Non-pigmented ciliary epithelial cell (primary cell): ENCODE data around the gene TGFBR2.

Experiments
- DNase-seq: peaks from one replicate; pipeline ENCODE4 v3.0.0-alpha.2; 2010; ENCODE audit warnings: low read depth

Gene TGFBR2

DNA sequence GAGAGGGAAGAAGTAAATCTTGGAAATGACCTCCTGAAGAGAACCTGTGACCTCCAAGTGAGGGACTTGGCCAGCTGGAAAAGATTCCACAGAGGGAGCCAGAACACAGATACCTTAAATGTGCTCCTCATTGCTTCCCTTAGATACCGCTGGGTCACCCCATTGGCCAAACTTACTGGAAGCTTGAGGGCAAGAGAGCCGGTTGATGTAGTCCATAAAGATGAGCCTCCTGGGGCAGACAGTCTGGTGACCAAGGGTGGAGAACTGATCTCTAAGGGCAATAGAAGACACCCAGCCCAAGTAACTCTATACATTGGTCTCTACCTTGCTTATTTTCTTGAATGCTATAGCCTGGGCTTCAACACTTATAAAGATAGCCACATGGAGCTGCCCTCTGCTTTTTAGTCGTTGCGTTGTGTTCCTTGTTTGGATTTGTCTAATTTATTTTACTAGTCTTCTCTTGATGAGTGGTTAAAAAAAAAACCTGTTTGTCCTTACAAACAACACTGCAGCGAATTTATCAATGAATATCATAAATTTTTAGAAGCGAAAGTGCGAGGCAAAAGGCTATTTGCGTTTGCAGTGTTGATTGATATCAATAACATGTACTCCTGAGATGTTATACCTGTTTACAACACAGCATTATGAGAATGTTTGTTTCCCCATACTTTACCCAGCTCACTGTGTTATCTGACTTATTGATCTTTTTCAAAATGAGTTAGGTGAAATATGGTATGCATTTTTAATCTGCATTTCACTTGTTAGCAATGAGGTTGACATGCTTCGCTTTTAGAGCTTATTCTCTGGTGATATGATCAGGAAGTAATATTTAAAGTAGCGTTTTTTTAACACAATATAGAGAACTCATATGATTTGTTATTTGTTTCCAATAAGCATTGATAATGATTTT lies 31.2 kb downstream of the TGFBR2 start:
- DNase-seq: no peak

GRCh38 chr3:30638685-30639412 lies 32.4 kb downstream of the TGFBR2 start:
- DNase-seq: no peak

DNA sequence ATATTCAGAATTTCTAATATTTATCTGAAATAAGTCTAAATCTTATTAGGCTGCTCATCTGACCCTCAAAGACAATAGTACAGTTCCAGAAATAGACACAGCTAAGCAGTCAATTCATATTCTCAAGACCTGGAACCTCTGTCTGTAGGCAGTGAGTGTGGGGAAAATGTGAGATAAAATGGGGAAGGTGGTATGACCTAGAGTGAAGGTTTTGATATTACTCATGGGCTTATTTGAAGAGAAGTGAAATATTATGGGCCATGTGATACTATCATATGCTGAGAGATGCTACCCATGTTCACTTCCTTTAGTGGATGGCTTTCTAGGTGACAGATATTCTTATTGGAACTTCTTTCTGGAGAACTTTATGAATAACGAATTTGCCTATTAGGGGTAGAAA lies 33.5 kb downstream of the TGFBR2 start:
- no peak for DNase-seq

DNA sequence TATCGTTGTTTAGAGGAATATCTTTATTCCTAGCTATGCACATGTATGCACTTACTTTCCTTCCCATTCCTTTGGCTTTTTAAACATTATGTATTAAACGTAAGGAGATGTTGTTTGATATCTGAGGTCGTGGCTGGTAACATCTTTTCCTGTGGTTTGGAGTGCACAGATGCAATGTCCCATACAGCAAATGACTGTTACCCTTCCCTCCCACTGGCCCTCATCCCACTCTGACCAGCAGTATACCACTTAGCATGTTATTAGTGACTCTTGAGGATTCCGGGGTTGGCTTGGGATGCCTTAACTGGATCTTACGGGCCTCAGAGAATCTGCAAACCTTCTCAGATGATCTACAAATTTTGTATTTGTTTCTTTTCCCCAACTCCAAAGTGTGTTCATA lies 34.5 kb downstream of the TGFBR2 start:
- no peak for DNase-seq

DNA sequence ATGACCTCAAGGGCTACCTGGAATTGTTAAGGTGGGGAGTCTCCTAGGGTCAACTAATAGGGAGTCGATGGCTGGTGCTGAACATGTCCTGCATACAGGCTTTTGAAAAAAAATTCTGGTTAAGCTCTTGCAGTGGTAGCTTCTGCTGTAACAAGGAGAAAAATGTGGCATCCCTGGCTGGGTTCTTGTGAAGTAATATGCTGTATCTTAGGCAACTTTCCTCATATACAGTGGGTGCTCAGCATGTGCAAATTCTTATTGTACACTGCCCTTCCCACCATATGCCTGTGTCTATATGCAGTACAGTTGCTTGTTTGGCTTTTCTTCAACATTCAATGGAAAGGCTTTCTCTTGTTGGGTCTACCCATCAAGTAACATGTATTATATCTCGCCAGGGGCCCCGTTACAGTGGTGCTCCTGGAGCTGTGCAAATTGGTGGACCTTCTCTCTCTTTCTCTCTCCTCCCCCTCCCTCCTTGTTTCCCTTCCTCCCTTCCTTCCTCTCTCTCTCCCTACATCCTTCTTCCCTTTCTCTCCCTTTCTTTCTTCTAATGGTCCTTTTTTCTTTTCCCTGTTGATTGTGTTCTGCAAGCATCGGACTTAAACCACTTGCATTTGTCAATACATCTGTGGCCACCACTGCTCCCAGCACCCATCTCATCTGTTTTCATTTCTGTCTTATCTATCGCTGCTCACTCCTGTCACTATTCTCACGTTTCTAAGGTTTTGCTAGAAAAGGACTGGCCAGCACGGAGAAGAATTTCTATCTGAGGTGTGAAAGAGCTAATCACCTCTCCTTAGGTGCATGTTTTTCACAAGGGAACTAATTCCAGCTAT lies 35.2 kb downstream of the TGFBR2 start:
- no peak for DNase-seq

DNA sequence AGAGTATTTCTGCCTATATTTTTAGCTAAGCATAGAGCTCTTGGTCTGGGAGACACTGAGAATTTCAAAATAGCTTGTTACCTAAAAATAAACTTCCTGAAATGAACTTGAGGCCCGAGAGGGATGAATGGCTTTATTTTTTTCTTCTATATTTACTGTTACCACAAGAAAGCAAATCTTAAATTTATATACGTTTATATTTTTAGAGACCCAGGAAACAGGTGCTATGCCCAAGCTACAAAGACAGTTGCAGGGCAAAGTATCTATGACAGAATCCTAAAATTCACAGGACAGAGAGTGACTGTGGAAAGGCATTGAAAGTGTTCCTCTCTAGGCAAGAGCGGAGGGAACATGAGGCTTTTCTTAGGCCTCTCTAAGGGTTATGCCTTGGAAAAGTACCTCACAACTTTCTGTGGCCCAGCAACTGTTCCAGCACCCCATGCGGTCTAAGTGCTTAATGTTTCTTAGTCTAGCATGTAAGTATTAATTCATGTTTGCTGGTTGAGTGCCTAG lies 36.5 kb downstream of the TGFBR2 start:
- no peak for DNase-seq

DNA sequence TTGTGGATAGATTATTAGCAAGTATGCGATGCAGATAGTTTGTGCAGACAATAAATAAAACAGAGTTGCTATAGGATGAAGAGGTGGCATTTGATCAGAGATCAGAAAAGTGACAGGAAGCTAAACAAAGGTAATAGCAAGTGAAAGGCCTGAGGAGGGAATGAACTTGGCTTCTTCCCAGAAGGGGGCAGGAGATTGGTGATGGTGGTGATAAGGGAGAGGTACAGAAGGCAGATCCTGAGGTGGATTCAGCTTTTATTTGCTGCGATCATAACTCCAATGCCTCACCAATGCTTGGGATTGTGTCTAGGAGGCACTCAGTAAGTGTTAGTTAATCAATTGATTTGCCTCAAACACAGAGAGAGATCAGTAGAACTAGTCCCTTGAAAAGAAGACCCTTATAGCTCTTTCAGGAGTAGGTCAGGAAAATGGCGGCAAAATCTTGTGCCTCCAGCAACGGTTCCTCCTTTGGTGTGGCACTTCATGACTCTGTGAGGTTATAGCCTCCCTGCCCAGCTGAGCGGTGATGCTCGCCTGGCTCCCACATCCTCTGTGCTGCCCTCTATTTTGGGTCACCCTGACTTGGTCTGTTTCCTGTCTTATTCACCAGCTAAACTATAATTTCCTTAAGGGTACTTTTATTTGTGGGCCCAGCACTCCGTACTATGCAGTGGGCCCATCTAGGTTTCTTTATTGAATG lies 37.5 kb downstream of the TGFBR2 start:
- no peak for DNase-seq

- no peak for DNase-seq
These were observed 38.2 kb downstream of the TGFBR2 start for GRCh38 chr3:30644615-30645014.

- DNase-seq: no peak
These were observed 38.7 kb downstream of the TGFBR2 start for GRCh38 chr3:30645077-30645476.

DNA sequence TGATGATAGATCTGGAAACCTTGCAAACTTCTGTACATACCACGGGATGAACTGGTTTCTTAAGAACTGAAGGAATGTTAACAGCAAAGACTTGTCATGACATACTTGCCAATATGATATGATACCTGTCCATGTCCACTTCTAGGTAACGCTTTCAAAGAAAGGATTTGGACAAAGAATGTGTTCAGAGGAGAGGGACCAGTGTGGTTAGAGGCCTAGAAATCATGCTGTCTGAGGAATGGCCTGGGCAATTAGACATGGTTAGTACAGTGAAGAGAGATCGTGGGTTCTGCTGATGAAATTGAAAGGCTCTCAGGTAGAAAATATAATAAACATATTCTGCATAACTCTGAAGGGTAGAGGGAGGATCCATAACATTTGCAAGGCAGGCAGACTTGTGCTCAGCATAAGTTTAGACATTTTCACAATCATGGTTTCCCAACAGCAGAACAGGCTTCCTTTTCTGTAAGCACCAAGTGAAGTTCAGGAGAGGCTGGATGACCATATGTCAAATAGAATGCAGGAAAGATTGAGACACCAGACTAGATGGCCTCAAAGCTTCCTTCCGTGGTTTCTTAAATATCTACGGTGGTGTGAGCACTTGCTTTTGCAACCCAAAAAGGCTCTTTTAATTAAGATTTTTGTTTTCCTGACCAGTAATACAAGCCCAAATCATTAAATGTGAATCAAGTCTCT lies 39.9 kb downstream of the TGFBR2 start:
- DNase-seq: no peak

GRCh38 chr3:30646961-30647752 lies 40.8 kb downstream of the TGFBR2 start:
- no peak for DNase-seq

DNA sequence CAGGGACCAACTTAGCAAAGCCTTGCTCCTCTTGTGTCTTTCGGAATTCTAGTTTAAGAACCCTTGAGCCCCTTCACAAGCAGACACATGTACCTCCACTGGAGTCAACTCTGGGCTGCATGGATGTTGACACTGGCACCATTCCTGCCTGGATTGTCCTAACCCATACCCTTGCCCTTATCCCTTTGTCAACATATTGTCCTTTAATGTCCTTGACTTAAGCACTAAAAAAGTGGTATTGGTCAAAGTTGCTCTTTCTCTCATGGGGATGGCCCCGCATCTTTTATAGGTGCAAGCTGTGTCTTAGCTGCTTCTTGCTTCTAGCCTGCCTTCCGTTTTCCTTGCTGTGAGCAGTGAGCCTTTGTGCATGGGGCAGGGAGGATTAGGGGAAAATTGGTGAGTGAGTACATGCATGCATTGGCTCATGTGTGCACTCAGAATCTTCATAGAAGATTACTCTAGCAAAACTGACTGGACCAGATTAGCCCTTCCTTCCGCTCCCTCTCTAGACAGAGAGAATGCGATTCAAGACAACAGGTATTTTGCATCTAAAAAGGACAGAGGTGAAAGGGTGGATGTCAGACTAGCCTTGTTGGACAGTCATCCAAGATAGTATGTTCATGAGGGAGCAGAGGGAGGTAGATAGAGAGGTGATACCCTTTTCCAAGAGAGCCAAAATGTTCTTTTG lies 42.4 kb downstream of the TGFBR2 start:
- no peak for DNase-seq

- DNase-seq: no peak
These were observed 43.3 kb downstream of the TGFBR2 start for GRCh38 chr3:30649572-30650318.

DNA sequence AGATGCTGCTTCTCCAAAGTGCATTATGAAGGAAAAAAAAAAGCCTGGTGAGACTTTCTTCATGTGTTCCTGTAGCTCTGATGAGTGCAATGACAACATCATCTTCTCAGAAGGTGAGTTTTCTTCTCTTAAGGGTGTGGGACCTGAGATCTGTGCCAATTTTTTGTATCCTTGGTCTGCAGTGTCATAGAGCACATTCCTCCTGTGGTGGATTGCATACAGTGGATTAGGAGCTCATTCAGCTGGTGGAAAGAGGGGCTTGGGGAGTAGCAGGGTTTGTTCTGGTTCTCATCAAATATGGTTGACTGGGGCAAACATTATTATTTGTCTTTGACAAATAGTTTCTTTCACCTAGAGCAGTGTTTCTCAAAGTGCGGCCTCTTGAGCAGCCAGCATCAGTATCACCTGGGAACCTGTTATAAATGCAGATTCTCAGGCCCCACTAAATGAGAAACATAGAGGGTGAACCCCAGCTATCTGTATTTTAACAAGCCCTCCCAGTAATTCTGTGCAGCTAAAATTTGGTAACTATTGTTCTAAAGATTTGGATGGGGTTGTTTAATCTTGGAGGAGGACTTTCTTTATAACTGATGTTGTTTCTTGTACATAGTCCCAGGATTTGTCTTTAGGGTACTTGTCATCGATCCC lies 44.1 kb downstream of the TGFBR2 start:
- DNase-seq: no peak

DNA sequence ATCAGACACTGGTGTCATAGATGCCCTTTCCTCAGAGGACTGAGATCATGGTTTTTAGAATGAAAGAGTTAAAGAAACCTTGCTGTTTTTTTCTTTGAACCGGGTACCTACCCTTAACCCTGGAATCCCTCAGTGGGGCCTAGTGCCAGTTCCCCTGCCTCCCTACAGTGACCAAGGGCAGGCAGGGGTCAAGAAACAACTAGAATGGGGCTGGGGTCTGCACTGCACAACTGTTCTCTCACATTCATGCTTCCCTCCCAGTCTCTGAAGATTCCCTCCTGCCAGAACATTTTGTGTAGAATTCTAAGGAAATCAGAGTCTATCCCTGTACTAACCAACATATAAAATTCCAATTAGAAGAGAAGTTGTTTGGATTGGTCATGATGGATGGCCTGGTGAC lies 47.9 kb downstream of the TGFBR2 start:
- DNase-seq: no peak

GRCh38 chr3:30655187-30655812 lies 48.9 kb downstream of the TGFBR2 start:
- no peak for DNase-seq

- no peak for DNase-seq
These were observed 50.3 kb downstream of the TGFBR2 start for GRCh38 chr3:30656624-30657141.

DNA sequence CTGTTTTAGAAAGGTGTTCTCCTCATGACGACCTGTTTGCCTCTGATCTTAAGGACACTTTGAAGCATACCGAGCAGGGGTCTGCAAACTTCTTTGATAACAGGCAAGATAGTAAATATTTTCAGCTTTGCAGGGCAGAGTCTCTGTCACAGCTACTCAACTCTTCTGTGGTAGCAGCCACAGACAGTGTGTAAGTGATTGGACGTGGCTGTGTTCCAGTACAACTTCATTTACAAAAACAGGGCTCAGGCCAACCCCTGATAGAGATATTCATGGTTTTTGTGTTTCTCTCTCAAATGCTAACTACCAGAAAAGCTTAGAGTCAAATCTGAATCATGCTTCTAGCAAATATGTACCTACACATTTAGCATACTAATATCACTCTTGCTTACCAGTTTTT lies 51.5 kb downstream of the TGFBR2 start:
- DNase-seq: no peak
